Vagina (tissue), 2 donors: ENCODE results near the gene GUCY1A1. TPM values are rescaled to one million over a fixed set of nuclear protein-coding genes. Genes with fewer than 3 reads are reported as not detected.

Experiments
- DNase-seq, 2 donors: peaks; one replicate each; pipeline ENCODE4 v3.0.0-alpha.2; 2017; ENCODE audit errors: extremely low spot score in 2 of 2
- H3K27ac ChIP-seq: fragments of 200-600 bp; sonication (generic); one replicate; pipeline ENCODE4 v1.5.1; 2019
- H3K27me3 ChIP-seq: fragments of 200-600 bp; sonication (generic); one replicate; pipeline ENCODE4 v1.5.1; 2019
- H3K36me3 ChIP-seq, 2 donors: fragments of 200-600 bp; sonication (generic); one replicate each; pipeline ENCODE4 v1.5.1; 2017 to 2019
- H3K4me1 ChIP-seq: fragments of 200-600 bp; sonication (generic); one replicate; pipeline ENCODE4 v1.5.1; 2019
- H3K4me3 ChIP-seq, 2 donors: fragments of 200-600 bp; sonication (generic); 1 replicate in 1 of 2; 2 replicates in 1 of 2; pipeline ENCODE4 v1.5.1; 2016 to 2019
- H3K9me3 ChIP-seq: fragments of 200-600 bp; sonication (generic); one replicate; pipeline ENCODE4 v1.5.1; 2019
- CTCF ChIP-seq, 3 experiments: fragments of 450-650 bp in 2 of 3; fragments of 200-600 bp in 1 of 3; sonication (generic) in 1 of 3; IDR thresholded peaks; one replicate each; pipeline ENCODE4 v1.5.1; 2017 to 2019; ENCODE audit warnings: antibody characterized with exemption in 3 of 3, mild to moderate bottlenecking in 2 of 3, moderate library complexity in 2 of 3
- POLR2A ChIP-seq, 2 donors: fragments of 450-650 bp; IDR thresholded peaks; one replicate each; pipeline ENCODE4 v1.6.1; 2017; ENCODE audit warnings: antibody characterized with exemption in 2 of 2, mild to moderate bottlenecking in 2 of 2, moderate library complexity in 2 of 2
- POLR2AphosphoS5 ChIP-seq, 2 donors: sonication (generic); formaldehyde crosslinking; IDR thresholded peaks; one replicate each; pipeline ENCODE4 v1.9.0; 2017; ENCODE audit warnings: antibody characterized with exemption in 2 of 2, mild to moderate bottlenecking in 2 of 2, low read depth in 1 of 2; ENCODE audit not compliant: insufficient read depth in 1 of 2
- intact Hi-C: fragments of 100-400 bp; cut with DNase I; formaldehyde crosslinking; loops from one replicate; pipeline ENCODE4 v1.15.1; 2023
- total RNA-seq: library from RNA; depleted of rRNA; stranded (reverse); fragments of >200 nt; gene quantifications from one replicate; pipeline ENCODE4 v1.2.3, GENCODE V29; 2016

Gene GUCY1A1
- total RNA-seq, 1 donor from 2014 or later = 21.6 TPM

GRCh38 chr4:155769090-155769489 is 102.4 kb downstream of the GUCY1A1 start:
- intact Hi-C loops = no loop called here
- Histone ChIP-seq H3K9me3 (no peaks in the 10 kb centered on the region), H3K4me3 (no peak overlapping the region), H3K36me3 (no peaks in the 10 kb centered on the region), H3K27me3 (no peaks in the 10 kb centered on the region), H3K4me1 (peaks cover 22% of the 10 kb centered on the region), H3K27ac (no peak overlapping the region)
- no peak for DNase-seq
- TF ChIP-seq POLR2A (IDR thresholded peaks at IDR 0.05) (no peak), CTCF (IDR thresholded peaks at IDR 0.05) (no peak), POLR2AphosphoS5 (IDR thresholded peaks at IDR 0.05; ENCODE audit: insufficient read depth in 1 of 2, low read depth in 1 of 2) (no peak)

GRCh38 chr4:155772459-155773195 is 106.0 kb downstream of the GUCY1A1 start:
- H3K9me3 ChIP-seq = no peaks in the 10 kb centered on the region
- peaks cover 23% of the 10 kb centered on the region for H3K4me1 ChIP-seq
- no peak overlapping the region for H3K4me3 ChIP-seq
- no peak for DNase-seq
- intact Hi-C loops = loop anchor here (10.0 kb wide), 1 partner anchor 108 kb away; the partner anchor contains the start of gene GUCY1A1
- H3K27me3 ChIP-seq = no peaks in the 10 kb centered on the region
- H3K36me3 ChIP-seq = no peaks in the 10 kb centered on the region
- TF ChIP-seq POLR2A (IDR thresholded peaks at IDR 0.05) = no peak
- no peak for TF ChIP-seq POLR2AphosphoS5 (IDR thresholded peaks at IDR 0.05; ENCODE audit: insufficient read depth in 1 of 2, low read depth in 1 of 2)
- TF ChIP-seq CTCF (IDR thresholded peaks at IDR 0.05) = no peak
- H3K27ac ChIP-seq = peak overlapping the region; percentile 9

GRCh38 chr4:155773196-155773800 is 106.7 kb downstream of the GUCY1A1 start:
- Histone ChIP-seq H3K4me3 (no peak overlapping the region), H3K36me3 (no peaks in the 10 kb centered on the region), H3K27ac (peak overlapping the region; percentile 9), H3K9me3 (no peaks in the 10 kb centered on the region), H3K4me1 (peaks cover 23% of the 10 kb centered on the region), H3K27me3 (no peaks in the 10 kb centered on the region)
- TF ChIP-seq POLR2AphosphoS5 (IDR thresholded peaks at IDR 0.05; ENCODE audit: insufficient read depth in 1 of 2, low read depth in 1 of 2) (no peak), POLR2A (IDR thresholded peaks at IDR 0.05) (no peak), CTCF (IDR thresholded peaks at IDR 0.05) (no peak)
- DNase-seq = no peak
- intact Hi-C loops = loop anchor here (10.0 kb wide), 1 partner anchor 108 kb away; the partner anchor contains the start of gene GUCY1A1

- Histone ChIP-seq H3K4me1 (peaks cover 18% of the 10 kb centered on the region), H3K27ac (no peak overlapping the region), H3K9me3 (no peaks in the 10 kb centered on the region), H3K4me3 (no peak overlapping the region), H3K36me3 (no peaks in the 10 kb centered on the region), H3K27me3 (no peaks in the 10 kb centered on the region)
- no peak for TF ChIP-seq POLR2AphosphoS5 (IDR thresholded peaks at IDR 0.05; ENCODE audit: insufficient read depth in 1 of 2, low read depth in 1 of 2)
- TF ChIP-seq POLR2A (IDR thresholded peaks at IDR 0.05) = no peak
- TF ChIP-seq CTCF (IDR thresholded peaks at IDR 0.05) = no peak
- intact Hi-C loops = loop anchor here (10.0 kb wide), 1 partner anchor 109 kb away; the partner anchor contains the start of gene GUCY1A1
- no peak for DNase-seq
These were observed 107.4 kb downstream of the GUCY1A1 start for GRCh38 chr4:155774033-155774432.
